Neuronal stem cell (in vitro differentiated cells): ENCODE data around the gene PGAM4.
"Not testable (repeated sequence)": the region's sequence is repeated elsewhere in the genome, so short reads cannot be mapped to it uniquely, and the experiment has no call there.

Experiments used
- DNase-seq: peaks from one replicate; pipeline ENCODE4 v3.0.0-alpha.2; 2013; ENCODE audit warnings: low spot score
- H2AFZ ChIP-seq: one replicate; pipeline ENCODE4 v1.6.1; 2013; ENCODE audit warnings: mild to moderate bottlenecking, low read length, inconsistent platforms
- H2AK5ac ChIP-seq: 2 replicates; pipeline ENCODE4 v1.6.1; 2013; ENCODE audit warnings: low read depth, mild to moderate bottlenecking, inconsistent platforms, low read length, moderate library complexity, mixed read lengths
- H2BK120ac ChIP-seq: 2 replicates; pipeline ENCODE4 v1.6.1; 2013; ENCODE audit warnings: low read depth, mild to moderate bottlenecking, inconsistent platforms, low read length, moderate library complexity, mixed read lengths
- H2BK12ac ChIP-seq: one replicate; pipeline ENCODE4 v1.6.1; 2013; ENCODE audit warnings: low read length, inconsistent platforms
- H2BK15ac ChIP-seq: 2 replicates; pipeline ENCODE4 v1.6.1; 2013; ENCODE audit warnings: mild to moderate bottlenecking, low read length, inconsistent platforms, mixed read lengths
- H2BK5ac ChIP-seq: one replicate; pipeline ENCODE4 v1.6.1; 2013; ENCODE audit warnings: inconsistent platforms, mild to moderate bottlenecking, low read length, moderate library complexity
- H3K14ac ChIP-seq: one replicate; pipeline ENCODE4 v1.6.1; 2013; ENCODE audit warnings: low read length, inconsistent platforms
- H3K18ac ChIP-seq: 2 replicates; pipeline ENCODE4 v1.6.1; 2013; ENCODE audit warnings: low read length, inconsistent platforms
- H3K23ac ChIP-seq: 2 replicates; pipeline ENCODE4 v1.6.1; 2013; ENCODE audit warnings: low read depth, mild to moderate bottlenecking, mixed read lengths, low read length, inconsistent platforms; ENCODE audit not compliant: poor library complexity
- H3K27ac ChIP-seq: replicated peaks from 3 replicates; pipeline ENCODE4 v1.5.1; 2013; ENCODE audit warnings: low read length, inconsistent platforms
- H3K27me3 ChIP-seq, 3 experiments: 2 replicates each; pipeline ENCODE4 v1.6.1; 2013; ENCODE audit warnings: low read length in 3 of 3, mild to moderate bottlenecking in 2 of 3, inconsistent platforms in 1 of 3, low read depth in 1 of 3, mixed read lengths in 1 of 3, moderate library complexity in 1 of 3; ENCODE audit not compliant: control insufficient read depth in 3 of 3, insufficient read depth in 3 of 3
- H3K36me3 ChIP-seq, 2 donors: replicated peaks in 1 of 2; 2 replicates each; pipeline ENCODE4 v1.6.1; 2013; ENCODE audit warnings: low read length in 2 of 2; ENCODE audit not compliant: control insufficient read depth in 2 of 2, insufficient read depth in 2 of 2
- H3K4ac ChIP-seq: 2 replicates; pipeline ENCODE4 v1.6.1; 2013; ENCODE audit warnings: inconsistent platforms, mild to moderate bottlenecking, low read length, moderate library complexity
- H3K4me1 ChIP-seq, 2 donors: 1 replicate in 1 of 2; 2 replicates in 1 of 2; pipeline ENCODE4 v1.6.1; 2013; ENCODE audit warnings: low read length in 2 of 2, low read depth in 1 of 2; ENCODE audit not compliant: control insufficient read depth in 2 of 2, insufficient read depth in 1 of 2
- H3K4me2 ChIP-seq: one replicate; pipeline ENCODE4 v1.6.1; 2013; ENCODE audit warnings: mild to moderate bottlenecking, low read length, inconsistent platforms; ENCODE audit not compliant: insufficient read depth, poor library complexity, severe bottlenecking
- H3K4me3 ChIP-seq, 2 donors: 2 replicates each; pipeline ENCODE4 v1.5.1; 2013; ENCODE audit warnings: low read length in 2 of 2, mild to moderate bottlenecking in 2 of 2, inconsistent platforms in 1 of 2, moderate library complexity in 1 of 2
- H3K79me1 ChIP-seq: one replicate; pipeline ENCODE4 v1.6.1; 2013; ENCODE audit warnings: low read depth, mild to moderate bottlenecking, inconsistent platforms, low read length, moderate library complexity
- H3K9ac ChIP-seq: one replicate; pipeline ENCODE4 v1.6.1; 2013; ENCODE audit warnings: mild to moderate bottlenecking, low read depth, low read length, inconsistent platforms; ENCODE audit not compliant: poor library complexity
- H3K9me3 ChIP-seq, 2 donors: replicated peaks in 1 of 2; 2 replicates each; pipeline versions ENCODE3 to v1.6.1; 2013; ENCODE audit warnings: low read length in 2 of 2, mild to moderate bottlenecking in 2 of 2, inconsistent platforms in 1 of 2, low read depth in 1 of 2, mixed read lengths in 1 of 2, moderate library complexity in 1 of 2; ENCODE audit not compliant: control insufficient read depth in 2 of 2, insufficient read depth in 1 of 2
- H4K8ac ChIP-seq: one replicate; pipeline ENCODE4 v1.6.1; 2013; ENCODE audit warnings: low read depth, mild to moderate bottlenecking, inconsistent platforms, low read length, moderate library complexity
- H4K91ac ChIP-seq: one replicate; pipeline ENCODE4 v1.6.1; 2013; ENCODE audit warnings: low read length, low read depth, mild to moderate bottlenecking, inconsistent platforms; ENCODE audit not compliant: poor library complexity
- WGBS, 2 donors: extraction: QIAGEN DNeasy Blood & Tissue Kit; methylation state at CpG; one replicate each; pipeline ENCODE4 v1.1.7; 2013; ENCODE audit warnings: missing lambda C conversion rate in 2 of 2, mixed read lengths in 1 of 2; ENCODE audit not compliant: insufficient read length in 2 of 2, insufficient replicate concordance in 1 of 2; ENCODE audit errors: extremely low coverage in 2 of 2; 5-methylcytosine and 5-hydroxymethylcytosine counted together

The PGAM4 gene

GRCh38 chrX:77924320-77924859, 45.0 kb downstream of the PGAM4 start:
- Histone ChIP-seq H4K91ac (no peak overlapping the region), H2BK12ac (no peak overlapping the region), H2AK5ac (no peak overlapping the region), H2BK15ac (no peak overlapping the region), H3K4me1 (no peaks in the 10 kb centered on the region), H3K4me2 (no peak overlapping the region), H3K14ac (no peak overlapping the region), H3K18ac (no peak overlapping the region), H3K9me3 (peaks cover 0 to 3% of the 10 kb centered on the region in 2 donors), H3K4ac (no peak overlapping the region), H3K36me3 (no peaks in the 10 kb centered on the region), H3K4me3 (no peak overlapping the region), H2BK5ac (no peak overlapping the region), H3K79me1 (no peaks in the 10 kb centered on the region), H3K27ac (no peak overlapping the region), H3K27me3 (no peaks in the 10 kb centered on the region), H2BK120ac (no peak overlapping the region), H4K8ac (no peak overlapping the region), H2AFZ (no peak overlapping the region), H3K9ac (no peak overlapping the region), H3K23ac (no peak overlapping the region)
- no peak for DNase-seq
- WGBS, 2 donors, result no CpG with 5 or more reads among the region's 8 CpGs

- Histone ChIP-seq H2AK5ac (no peak overlapping the region), H3K27ac (no peak overlapping the region), H3K4me3 (no peak overlapping the region), H2BK5ac (no peak overlapping the region), H3K9ac (no peak overlapping the region), H2BK12ac (no peak overlapping the region), H3K14ac (no peak overlapping the region), H3K23ac (no peak overlapping the region), H3K4me2 (no peak overlapping the region), H3K9me3 (peaks cover 0 to 3% of the 10 kb centered on the region in 2 donors), H3K4ac (no peak overlapping the region), H2BK15ac (no peak overlapping the region), H4K91ac (no peak overlapping the region), H3K4me1 (no peaks in the 10 kb centered on the region), H2BK120ac (no peak overlapping the region), H4K8ac (no peak overlapping the region), H3K36me3 (no peaks in the 10 kb centered on the region), H3K27me3 (no peaks in the 10 kb centered on the region), H3K18ac (no peak overlapping the region), H3K79me1 (no peaks in the 10 kb centered on the region), H2AFZ (no peak overlapping the region)
- DNase-seq, result no peak
These were observed 46.7 kb downstream of the PGAM4 start for GRCh38 chrX:77922787-77923186.

- not testable (repeated sequence) for H3K27ac ChIP-seq, H4K91ac ChIP-seq, H3K9ac ChIP-seq, H3K14ac ChIP-seq, H4K8ac ChIP-seq, H2BK12ac ChIP-seq, H2BK120ac ChIP-seq, H3K4me3 ChIP-seq, H2BK5ac ChIP-seq, H3K18ac ChIP-seq, H2AFZ ChIP-seq, H3K4me2 ChIP-seq, H3K4me1 ChIP-seq, H3K9me3 ChIP-seq, H3K36me3 ChIP-seq, H2BK15ac ChIP-seq, H2AK5ac ChIP-seq, H3K27me3 ChIP-seq, H3K23ac ChIP-seq, DNase-seq, H3K4ac ChIP-seq, H3K79me1 ChIP-seq
- no CpG with 5 or more reads among the region's 6 CpGs for WGBS, 2 donors
These were observed 50.1 kb downstream of the PGAM4 start for GRCh38 chrX:77919370-77919769.

- Histone ChIP-seq H3K4ac (no peak overlapping the region), H2AFZ (no peak overlapping the region), H2AK5ac (no peak overlapping the region), H3K4me1 (no peaks in the 10 kb centered on the region), H3K79me1 (no peaks in the 10 kb centered on the region), H4K91ac (no peak overlapping the region), H3K4me2 (no peak overlapping the region), H3K23ac (no peak overlapping the region), H4K8ac (no peak overlapping the region), H3K9ac (no peak overlapping the region), H3K27me3 (no peaks in the 10 kb centered on the region), H3K4me3 (no peak overlapping the region), H3K14ac (no peak overlapping the region), H3K9me3 (peaks cover 0 to 3% of the 10 kb centered on the region in 2 donors), H2BK120ac (no peak overlapping the region), H2BK5ac (no peak overlapping the region), H2BK15ac (no peak overlapping the region), H3K18ac (no peak overlapping the region), H2BK12ac (no peak overlapping the region), H3K36me3 (no peaks in the 10 kb centered on the region), H3K27ac (no peak overlapping the region)
- no CpG with 5 or more reads among the region's 3 CpGs for WGBS, 2 donors
- no peak for DNase-seq
These were observed 50.9 kb downstream of the PGAM4 start for GRCh38 chrX:77918568-77918967.
